GM19452 (cell line): ENCODE measurements around the gene MPRIP.

ENCODE experiments used
- ATAC-seq: cut with Tn5 transposase; IDR thresholded peaks from one replicate; pipeline ENCODE4 v1.9.1; 2021; ENCODE audit not compliant: unreplicated experiment

The MPRIP gene

GRCh38 chr17:17227608-17228520 lies 185.6 kb downstream of the MPRIP start:
- no peak for ATAC-seq

DNA sequence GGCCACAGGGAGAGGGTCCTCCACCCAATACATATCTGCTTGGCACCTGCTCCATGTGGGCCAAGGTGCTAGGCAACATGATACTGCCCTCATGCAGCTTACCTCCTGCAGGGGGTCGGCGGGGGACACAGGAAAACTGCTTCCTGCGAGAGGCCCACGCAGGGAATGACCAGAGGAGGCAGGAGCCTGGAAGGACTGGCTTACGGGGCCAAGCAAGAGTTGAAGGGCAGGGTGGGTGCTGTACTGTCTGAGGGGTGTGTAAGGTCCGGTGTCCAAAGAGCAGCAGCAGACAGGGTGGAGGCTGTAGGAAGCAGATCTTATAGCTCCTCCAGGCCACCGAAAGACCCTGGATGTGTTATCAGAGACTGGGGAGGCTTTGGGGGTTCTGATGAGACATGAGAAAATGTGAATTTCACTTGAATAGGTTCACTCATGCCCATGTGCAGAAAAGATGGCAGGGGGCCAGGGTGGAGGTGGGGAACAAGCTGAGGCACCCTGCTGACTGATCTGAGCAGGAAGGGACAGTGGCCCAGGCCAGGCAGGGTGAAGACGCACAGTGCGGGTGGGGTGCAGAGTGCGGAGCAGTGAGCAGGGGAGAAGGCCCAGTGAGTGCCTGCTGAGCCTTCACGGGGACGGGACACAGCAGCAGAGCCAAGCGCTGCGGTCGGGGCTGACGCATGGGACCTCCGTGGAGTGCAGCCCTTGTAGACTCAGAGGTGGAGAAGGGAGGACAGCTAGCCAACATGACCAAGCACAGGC lies 186.4 kb downstream of the MPRIP start:
- no peak for ATAC-seq

DNA sequence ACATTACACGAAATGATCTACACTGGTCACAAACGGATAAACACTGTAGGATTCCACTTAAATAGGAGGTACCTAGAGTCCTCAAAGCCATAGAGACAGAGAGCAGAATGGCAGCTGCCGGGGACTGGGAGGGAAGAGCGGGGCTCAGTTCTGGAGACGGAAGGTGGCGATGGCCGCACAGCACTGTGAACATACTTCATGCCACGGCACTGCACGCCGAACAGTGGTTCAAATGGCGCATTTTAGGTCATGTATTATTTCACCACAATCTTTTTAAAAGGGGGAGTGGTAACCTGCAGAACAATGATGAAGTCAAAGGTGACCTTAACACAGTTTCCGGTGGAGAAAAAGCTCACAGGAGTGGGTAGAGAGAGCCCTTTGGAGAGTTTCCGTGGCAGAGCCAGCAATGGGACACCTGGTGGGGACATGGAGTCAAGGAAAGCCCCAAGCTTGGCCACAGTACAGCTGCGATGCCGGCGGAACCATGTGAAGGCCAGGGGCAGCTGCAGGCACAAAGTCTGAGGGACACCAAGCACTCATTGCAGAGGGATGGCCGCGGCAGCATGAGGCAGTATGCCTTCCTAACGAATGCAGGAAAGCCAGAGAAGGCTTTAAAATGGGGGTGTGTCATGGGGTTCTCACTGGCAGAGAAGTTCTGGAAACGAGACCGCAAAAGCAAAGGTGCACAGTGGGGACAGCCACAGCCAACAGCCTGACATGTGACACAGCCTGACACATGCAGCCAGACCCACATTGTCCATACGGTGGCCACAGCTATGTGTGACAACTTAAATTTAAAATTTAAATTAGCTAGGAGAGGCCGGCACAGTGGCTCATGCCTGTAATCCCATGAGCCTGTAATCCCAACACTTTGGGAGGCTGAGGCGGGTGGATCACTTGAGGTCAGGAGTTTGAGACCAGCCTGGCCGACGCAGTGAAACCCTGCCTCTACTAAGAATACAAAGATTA lies 187.4 kb downstream of the MPRIP start:
- no peak for ATAC-seq

- no peak for ATAC-seq
Measured at GRCh38 chr17:17231621-17232302, 189.5 kb downstream of the MPRIP start.

DNA sequence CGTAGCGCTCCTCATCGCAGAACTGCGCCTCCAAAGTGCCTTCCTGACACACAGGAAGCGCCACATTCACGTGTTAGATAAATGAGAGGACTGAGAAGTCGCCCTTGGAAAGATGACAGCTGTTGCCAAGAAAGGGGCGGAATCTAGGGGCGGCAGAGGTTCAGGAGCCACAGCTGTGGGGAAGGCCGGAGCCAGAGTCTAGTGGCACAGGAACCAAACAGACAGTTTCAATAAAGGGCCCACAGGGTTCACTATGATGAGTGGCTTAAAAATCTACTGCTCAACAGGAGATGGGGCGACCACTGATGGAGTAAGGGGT lies 190.0 kb downstream of the MPRIP start:
- ATAC-seq = no peak

DNA sequence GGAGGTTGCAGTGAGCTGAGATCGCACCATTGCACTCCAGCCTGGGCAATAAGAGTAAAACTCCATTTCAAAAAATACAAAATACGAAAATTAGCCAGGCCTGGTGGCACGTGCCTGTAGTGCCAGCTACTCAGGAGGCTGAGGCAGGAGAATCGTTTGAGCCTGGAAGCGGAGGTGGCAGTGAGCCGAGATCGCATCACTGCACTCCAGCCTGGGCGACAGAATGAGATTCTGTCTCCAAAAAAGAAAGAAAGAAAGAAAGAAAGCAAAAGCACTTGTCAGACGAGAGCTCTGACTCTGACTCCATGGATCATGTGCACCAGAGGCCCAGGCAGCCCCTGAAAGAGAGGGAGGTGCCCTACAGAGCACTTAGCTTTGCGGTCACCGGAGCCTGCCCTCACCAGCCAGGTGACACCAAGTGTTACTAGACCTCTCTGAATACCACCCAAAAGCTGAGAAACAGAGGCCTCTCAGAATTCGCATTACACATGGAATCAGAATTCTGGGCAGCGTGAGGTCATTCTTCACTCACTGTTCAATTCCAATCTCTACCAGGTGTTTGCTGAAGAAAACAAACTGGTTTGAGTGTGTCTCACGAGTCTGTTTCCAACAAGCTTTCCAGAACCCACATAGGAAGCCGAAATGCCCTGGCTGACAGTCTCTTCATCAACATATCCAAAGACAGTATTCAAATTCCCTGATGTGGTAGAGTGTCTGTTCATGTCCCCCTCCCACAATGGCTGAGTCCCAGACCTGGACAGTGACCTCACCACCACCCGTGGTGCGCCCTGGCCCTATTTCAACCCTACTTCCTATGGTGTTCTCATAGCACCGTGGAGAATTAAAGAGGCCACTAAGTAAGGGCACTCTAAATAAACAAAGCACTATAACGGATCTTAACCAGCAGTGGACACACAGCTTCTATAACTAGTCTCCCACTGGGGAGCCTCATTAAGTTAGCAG lies 193.2 kb downstream of the MPRIP start:
- no peak for ATAC-seq

GRCh38 chr17:17236295-17237025 lies 194.2 kb downstream of the MPRIP start:
- peak; percentile 6 for ATAC-seq

GRCh38 chr17:17237026-17237799 lies 195.0 kb downstream of the MPRIP start, which contains the start of gene FLCN:
FLCN (minus strand) TSS chr17:17237168; CDS start chr17:17228137, 9,031 bp downstream.
- ATAC-seq = peak; percentile 81

DNA sequence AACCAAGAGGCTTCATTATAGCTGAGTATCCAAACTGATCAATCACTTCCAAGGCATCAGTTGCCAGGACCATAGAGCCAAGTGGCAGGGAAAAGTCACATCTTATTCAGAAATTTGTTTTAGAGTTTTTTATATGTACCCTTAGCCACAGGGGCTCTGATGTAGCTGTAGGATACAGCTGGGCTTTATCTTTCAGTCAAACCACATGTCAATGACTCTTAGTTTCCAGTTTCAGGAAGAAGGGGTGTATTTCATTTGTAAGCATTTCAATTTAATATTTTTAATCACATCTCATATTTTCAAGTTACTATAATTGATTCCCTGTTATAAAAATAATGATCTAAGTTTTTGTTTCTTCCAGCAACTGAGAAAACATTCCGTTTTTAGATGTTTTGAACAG lies 197.6 kb downstream of the MPRIP start:
- ATAC-seq = no peak

GRCh38 chr17:17241656-17242055 lies 199.4 kb downstream of the MPRIP start:
- no peak for ATAC-seq

- no peak for ATAC-seq
Measured at GRCh38 chr17:17242246-17242645, 200.0 kb downstream of the MPRIP start.
